22Rv1 (cell line): ENCODE measurements around the gene EVC.

ENCODE experiments used
- CTCF ChIP-seq: fragments of 450-650 bp; IDR thresholded peaks from 2 replicates; pipeline ENCODE4 v1.5.1; 2017; ENCODE audit warnings: mild to moderate bottlenecking
- ZFX ChIP-seq: fragments of 450-650 bp; IDR thresholded peaks from 2 replicates; pipeline ENCODE4 v1.6.1; 2017; ENCODE audit warnings: antibody characterized with exemption, borderline replicate concordance

DNA sequence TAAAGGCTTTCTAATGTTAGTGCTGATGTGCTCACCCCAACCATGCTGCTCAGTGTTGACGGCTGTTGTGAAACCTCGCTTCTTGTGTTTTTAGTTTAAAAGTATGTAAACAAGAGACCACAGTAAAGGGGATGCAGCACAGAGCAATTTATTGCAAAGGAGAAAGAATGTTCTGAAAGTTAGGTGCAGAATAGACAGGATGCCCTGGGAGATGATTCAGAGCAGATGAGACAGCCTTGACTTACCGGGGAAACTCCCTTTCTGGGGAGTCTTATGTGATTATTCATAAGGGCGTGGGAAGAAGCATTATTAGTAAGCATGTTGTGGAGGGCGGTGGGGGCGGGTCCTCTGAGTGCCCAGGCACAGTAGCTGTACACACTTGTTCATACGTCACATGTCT lies 47.7 kb downstream of the EVC start:
- no peak for TF ChIP-seq ZFX
- TF ChIP-seq CTCF, result no peak
